Mesendoderm (in vitro differentiated cells): ENCODE results near the gene ATG7.

Source experiments
- DNase-seq: peaks from one replicate; pipeline ENCODE4 v3.0.0; 2013
- H2AK5ac ChIP-seq: 2 replicates; pipeline ENCODE4 v1.6.1; 2013; ENCODE audit warnings: low read length, inconsistent platforms
- H2BK120ac ChIP-seq: 2 replicates; pipeline ENCODE4 v1.6.1; 2013; ENCODE audit warnings: low read depth, mild to moderate bottlenecking, low read length, moderate library complexity, mixed read lengths
- H2BK15ac ChIP-seq: replicated peaks from 2 replicates; pipeline ENCODE4 v1.6.1; 2013; ENCODE audit warnings: low read depth, mild to moderate bottlenecking, moderate library complexity
- H2BK5ac ChIP-seq: 2 replicates; pipeline ENCODE4 v1.6.1; 2013; ENCODE audit warnings: low read length, inconsistent platforms
- H3K18ac ChIP-seq: 2 replicates; pipeline ENCODE4 v1.6.1; 2013; ENCODE audit warnings: mild to moderate bottlenecking, low read length, mixed read lengths
- H3K23ac ChIP-seq: one replicate; pipeline ENCODE4 v1.6.1; 2013; ENCODE audit warnings: low read length
- H3K27ac ChIP-seq: 2 replicates; pipeline ENCODE4 v1.5.1; 2013; ENCODE audit warnings: low read depth, mild to moderate bottlenecking, inconsistent platforms, low read length, moderate library complexity
- H3K27me3 ChIP-seq: 2 replicates; pipeline ENCODE4 v1.6.1; 2013; ENCODE audit warnings: low read length, control low read depth, mild to moderate bottlenecking, inconsistent platforms; ENCODE audit not compliant: insufficient read depth, poor library complexity
- H3K36me3 ChIP-seq: 2 replicates; pipeline ENCODE4 v1.6.1; 2013; ENCODE audit warnings: low read length, inconsistent platforms; ENCODE audit not compliant: control insufficient read depth, insufficient read depth
- H3K4ac ChIP-seq: one replicate; pipeline ENCODE4 v1.6.1; 2013; ENCODE audit warnings: low read depth, mild to moderate bottlenecking, low read length, moderate library complexity
- H3K4me1 ChIP-seq: 2 replicates; pipeline ENCODE4 v1.6.1; 2013; ENCODE audit warnings: low read depth, low read length, inconsistent platforms; ENCODE audit not compliant: control insufficient read depth
- H3K4me2 ChIP-seq: 2 replicates; pipeline ENCODE4 v1.6.1; 2013; ENCODE audit warnings: low read length
- H3K4me3 ChIP-seq: 2 replicates; pipeline ENCODE4 v1.5.1; 2013; ENCODE audit warnings: mild to moderate bottlenecking, low read length
- H3K56ac ChIP-seq: one replicate; pipeline ENCODE4 v1.6.1; 2013; ENCODE audit warnings: low read length
- H3K79me1 ChIP-seq: 2 replicates; pipeline ENCODE4 v1.6.1; 2013; ENCODE audit warnings: low read length, inconsistent platforms
- H3K79me2 ChIP-seq: 2 replicates; pipeline ENCODE4 v1.6.1; 2013; ENCODE audit warnings: mild to moderate bottlenecking, low read length; ENCODE audit not compliant: control insufficient read depth, insufficient read depth
- H3K9ac ChIP-seq: 2 replicates; pipeline ENCODE4 v1.6.1; 2013; ENCODE audit warnings: low read length, inconsistent platforms
- H4K5ac ChIP-seq: one replicate; pipeline ENCODE4 v1.6.1; 2013; ENCODE audit warnings: low read length
- H4K8ac ChIP-seq: one replicate; pipeline ENCODE4 v1.6.1; 2013; ENCODE audit warnings: low read depth, mild to moderate bottlenecking, control low read depth, low read length, moderate library complexity
- WGBS: extraction: QIAGEN DNeasy Blood & Tissue Kit; methylation state at CpG from one replicate; pipeline ENCODE4 v1.1.7; 2013; ENCODE audit warnings: low lambda C conversion rate, missing lambda C conversion rate; ENCODE audit not compliant: insufficient coverage; ENCODE audit errors: extremely low coverage; 5-methylcytosine and 5-hydroxymethylcytosine counted together

ATG7 gene

GRCh38 chr3:11539677-11540076 lies 267.5 kb downstream of the ATG7 start:
- H3K4ac ChIP-seq: no peak overlapping the region
- H2BK5ac ChIP-seq: no peak overlapping the region
- H3K79me1 ChIP-seq: no peaks in the 10 kb centered on the region
- H2BK15ac ChIP-seq: no peak overlapping the region
- H4K5ac ChIP-seq: no peak overlapping the region
- H3K79me2 ChIP-seq: no peaks in the 10 kb centered on the region
- no peak overlapping the region for H4K8ac ChIP-seq
- peak; percentile 30 for DNase-seq
- no CpG with 5 or more reads among the region's 14 CpGs for WGBS
- H3K56ac ChIP-seq: no peak overlapping the region
- no peak overlapping the region for H3K23ac ChIP-seq
- H3K18ac ChIP-seq: no peak overlapping the region
- H3K4me1 ChIP-seq: no peaks in the 10 kb centered on the region
- H3K27me3 ChIP-seq: no peaks in the 10 kb centered on the region
- no peak overlapping the region for H3K27ac ChIP-seq
- no peak overlapping the region for H2BK120ac ChIP-seq
- H3K4me2 ChIP-seq: no peak overlapping the region
- H3K36me3 ChIP-seq: no peaks in the 10 kb centered on the region
- no peak overlapping the region for H3K4me3 ChIP-seq
- H3K9ac ChIP-seq: no peak overlapping the region
- H2AK5ac ChIP-seq: no peak overlapping the region

GRCh38 chr3:11541321-11542303 lies 269.4 kb downstream of the ATG7 start:
- no peak overlapping the region for H2BK120ac ChIP-seq
- H3K79me2 ChIP-seq: no peaks in the 10 kb centered on the region
- H2AK5ac ChIP-seq: no peak overlapping the region
- H3K27me3 ChIP-seq: no peaks in the 10 kb centered on the region
- no peak overlapping the region for H2BK5ac ChIP-seq
- H3K18ac ChIP-seq: no peak overlapping the region
- H3K4me2 ChIP-seq: no peak overlapping the region
- H3K27ac ChIP-seq: no peak overlapping the region
- H3K9ac ChIP-seq: no peak overlapping the region
- no peaks in the 10 kb centered on the region for H3K36me3 ChIP-seq
- no peak for DNase-seq
- H3K4ac ChIP-seq: no peak overlapping the region
- no peak overlapping the region for H4K5ac ChIP-seq
- H3K79me1 ChIP-seq: no peaks in the 10 kb centered on the region
- no peak overlapping the region for H3K4me3 ChIP-seq
- no peaks in the 10 kb centered on the region for H3K4me1 ChIP-seq
- H2BK15ac ChIP-seq: no peak overlapping the region
- H3K23ac ChIP-seq: no peak overlapping the region
- H3K56ac ChIP-seq: no peak overlapping the region
- no CpG with 5 or more reads among the region's 16 CpGs for WGBS
- H4K8ac ChIP-seq: no peak overlapping the region

- Histone ChIP-seq H3K18ac (no peak overlapping the region), H3K79me2 (no peaks in the 10 kb centered on the region), H3K23ac (no peak overlapping the region), H4K5ac (no peak overlapping the region), H3K4me1 (no peaks in the 10 kb centered on the region), H4K8ac (no peak overlapping the region), H3K4me3 (no peak overlapping the region), H3K27me3 (no peaks in the 10 kb centered on the region), H3K27ac (no peak overlapping the region), H2AK5ac (no peak overlapping the region), H3K4ac (no peak overlapping the region), H3K79me1 (no peaks in the 10 kb centered on the region), H2BK120ac (no peak overlapping the region), H3K9ac (no peak overlapping the region), H3K56ac (no peak overlapping the region), H2BK5ac (no peak overlapping the region), H3K4me2 (no peak overlapping the region), H3K36me3 (no peaks in the 10 kb centered on the region), H2BK15ac (no peak overlapping the region)
- no CpG with 5 or more reads among the region's 7 CpGs for WGBS
- no peak for DNase-seq
Measured at GRCh38 chr3:11542551-11542950, 270.4 kb downstream of the ATG7 start.

GRCh38 chr3:11543141-11543947 lies 271.1 kb downstream of the ATG7 start:
- no peak overlapping the region for H2BK15ac ChIP-seq
- no peak overlapping the region for H3K56ac ChIP-seq
- no peak overlapping the region for H3K9ac ChIP-seq
- H4K5ac ChIP-seq: no peak overlapping the region
- no peaks in the 10 kb centered on the region for H3K4me1 ChIP-seq
- no peak overlapping the region for H3K27ac ChIP-seq
- WGBS: no CpG with 5 or more reads among the region's 19 CpGs
- no peak overlapping the region for H4K8ac ChIP-seq
- H3K79me2 ChIP-seq: no peaks in the 10 kb centered on the region
- no peak overlapping the region for H2BK5ac ChIP-seq
- no peak overlapping the region for H2BK120ac ChIP-seq
- no peak overlapping the region for H3K4ac ChIP-seq
- no peak overlapping the region for H3K4me3 ChIP-seq
- DNase-seq: no peak
- no peaks in the 10 kb centered on the region for H3K36me3 ChIP-seq
- H2AK5ac ChIP-seq: no peak overlapping the region
- H3K4me2 ChIP-seq: no peak overlapping the region
- no peaks in the 10 kb centered on the region for H3K79me1 ChIP-seq
- H3K18ac ChIP-seq: no peak overlapping the region
- H3K23ac ChIP-seq: no peak overlapping the region
- H3K27me3 ChIP-seq: no peaks in the 10 kb centered on the region

GRCh38 chr3:11543948-11544387 lies 271.8 kb downstream of the ATG7 start:
- H3K4ac ChIP-seq: no peak overlapping the region
- H2BK5ac ChIP-seq: no peak overlapping the region
- no peak overlapping the region for H2BK120ac ChIP-seq
- H2BK15ac ChIP-seq: no peak overlapping the region
- H3K4me2 ChIP-seq: no peak overlapping the region
- no peaks in the 10 kb centered on the region for H3K36me3 ChIP-seq
- no peaks in the 10 kb centered on the region for H3K4me1 ChIP-seq
- no peaks in the 10 kb centered on the region for H3K27me3 ChIP-seq
- no peak overlapping the region for H2AK5ac ChIP-seq
- H3K79me1 ChIP-seq: no peaks in the 10 kb centered on the region
- H3K27ac ChIP-seq: no peak overlapping the region
- H4K5ac ChIP-seq: no peak overlapping the region
- no CpG with 5 or more reads among the region's 6 CpGs for WGBS
- no peak overlapping the region for H3K56ac ChIP-seq
- no peaks in the 10 kb centered on the region for H3K79me2 ChIP-seq
- H4K8ac ChIP-seq: no peak overlapping the region
- H3K18ac ChIP-seq: no peak overlapping the region
- no peak overlapping the region for H3K4me3 ChIP-seq
- H3K23ac ChIP-seq: no peak overlapping the region
- DNase-seq: no peak
- H3K9ac ChIP-seq: no peak overlapping the region
